Endometrial microvascular endothelial cells (primary cell): ENCODE data around the gene PRSS50. TPM values are rescaled to one million over a fixed set of nuclear protein-coding genes. Genes with fewer than 3 reads are reported as not detected.
"Not testable (repeated sequence)": the region's sequence is repeated elsewhere in the genome, so short reads cannot be mapped to it uniquely, and the experiment has no call there.

ENCODE experiments used
- in situ Hi-C: cut with HindIII; loops from 2 replicates; pipeline ENCODE4 v1.10.0; 2017; ENCODE audit warnings: low sequenced_read_pairs, low pct_unique_long_range_greater_than_20kb; ENCODE audit errors: inconsistent ontology term
- total RNA-seq: library from RNA; depleted of rRNA; stranded (reverse); fragments of >200 nt; gene quantifications from one replicate; pipeline ENCODE4 v1.2.3, GENCODE V29; 2015; ENCODE audit errors: inconsistent ontology term

PRSS50 gene
- not detected for total RNA-seq

GRCh38 chr3:46717447-46718231, at the start of gene PRSS50:
PRSS50 (minus strand) TSS chr3:46717869; CDS start chr3:46717824, 45 bp downstream.
- in situ Hi-C loops, result no loop called here

- in situ Hi-C loops, result no loop called here
Measured at GRCh38 chr3:46764206-46764605, 46.5 kb upstream of the PRSS50 start.

- in situ Hi-C loops, result no loop called here
Measured at GRCh38 chr3:46763178-46763577, 45.5 kb upstream of the PRSS50 start.

- in situ Hi-C loops, result no loop called here
Measured at GRCh38 chr3:46759239-46760167, 41.8 kb upstream of the PRSS50 start.

- in situ Hi-C loops, result no loop called here
Measured at GRCh38 chr3:46756642-46757041, 39.0 kb upstream of the PRSS50 start.

- in situ Hi-C loops, result no loop called here
Measured at GRCh38 chr3:46755646-46756045, 38.0 kb upstream of the PRSS50 start.

GRCh38 chr3:46753127-46753526, 35.5 kb upstream of the PRSS50 start:
- in situ Hi-C loops, result not testable (repeated sequence)

GRCh38 chr3:46750555-46751038, 32.9 kb upstream of the PRSS50 start:
- in situ Hi-C loops, result no loop called here

GRCh38 chr3:46749129-46749528, 31.5 kb upstream of the PRSS50 start:
- in situ Hi-C loops, result no loop called here

GRCh38 chr3:46748170-46748569, 30.5 kb upstream of the PRSS50 start:
- in situ Hi-C loops, result no loop called here

- in situ Hi-C loops, result no loop called here
Measured at GRCh38 chr3:46746711-46747110, 29.0 kb upstream of the PRSS50 start.

GRCh38 chr3:46742992-46743585, 25.4 kb upstream of the PRSS50 start:
- in situ Hi-C loops, result no loop called here

- in situ Hi-C loops, result not testable (repeated sequence)
Measured at GRCh38 chr3:46739565-46739964, 21.9 kb upstream of the PRSS50 start.

- in situ Hi-C loops, result no loop called here
Measured at GRCh38 chr3:46737329-46737731, 19.7 kb upstream of the PRSS50 start.

GRCh38 chr3:46736006-46736872, 18.6 kb upstream of the PRSS50 start:
- in situ Hi-C loops, result no loop called here

- in situ Hi-C loops, result no loop called here
Measured at GRCh38 chr3:46734773-46735172, 17.1 kb upstream of the PRSS50 start.

- in situ Hi-C loops, result no loop called here
Measured at GRCh38 chr3:46733026-46733800, 15.5 kb upstream of the PRSS50 start.

GRCh38 chr3:46731795-46732194, 14.1 kb upstream of the PRSS50 start:
- in situ Hi-C loops, result no loop called here
